ENCODE measurements around the gene TXN. TPM values are rescaled to one million over a fixed set of nuclear protein-coding genes. Genes with fewer than 3 reads are reported as not detected.

Gene TXN
- total RNA-seq, 1 experiment from 2014 or later: 280 TPM

Other genes with a start within 250 kb of the TXN start
- gene C9orf152, start 48.3 kb downstream of the TXN start, total RNA-seq (2021): not detected in 2 replicates
- gene TXNDC8, start 81.4 kb upstream of the TXN start, total RNA-seq (2021): not detected in 2 replicates

All from H9 (cell line).